HEK293 (cell line): ENCODE measurements around the gene KRTAP9-7.
"Not testable (repeated sequence)": the region's sequence is repeated elsewhere in the genome, so short reads cannot be mapped to it uniquely, and the experiment has no call there.

Source experiments
- CTCF ChIA-PET: fragments of 350-600 bp; formaldehyde crosslinking; extraction: SDS; loops from one replicate; lab custom pipeline; 2021; ENCODE audit warnings: antibody characterized with exemption; lab: Yijun Ruan, JAX
- POLR2A ChIA-PET: fragments of 300-600 bp; formaldehyde crosslinking; extraction: SDS; loops from one replicate; lab custom pipeline; 2020; ENCODE audit warnings: antibody characterized with exemption, inconsistent platforms; lab: Yijun Ruan, JAX
- H3K27ac ChIP-seq: fragments of 200-500 bp; sonication (Bioruptor generic); 2 replicates; pipeline ENCODE4 v1.5.1; 2014; ENCODE audit warnings: low read depth, low read length, control low read depth, inconsistent platforms; ENCODE audit errors: extremely low read depth
- H3K36me3 ChIP-seq, 2 experiments: fragments of 200-500 bp in 1 of 2; sonication (Bioruptor generic) in 1 of 2; 1 replicate in 1 of 2; 2 replicates in 1 of 2; pipeline ENCODE4 v1.5.1; 2014 to 2017; ENCODE audit warnings: inconsistent platforms in 2 of 2, low read length in 2 of 2; ENCODE audit not compliant: control insufficient read depth in 2 of 2, insufficient read depth in 1 of 2
- H3K4me1 ChIP-seq: fragments of 200-500 bp; sonication (Bioruptor generic); 2 replicates; pipeline ENCODE4 v1.5.1; 2014; ENCODE audit warnings: mild to moderate bottlenecking, low read length, inconsistent platforms; ENCODE audit not compliant: control insufficient read depth, insufficient read depth
- H3K4me3 ChIP-seq: 2 replicates; pipeline ENCODE4 v1.5.1; 2011; ENCODE audit warnings: low read depth, mild to moderate bottlenecking, control low read depth, low read length, moderate library complexity
- H3K9me3 ChIP-seq: fragments of 200-500 bp; sonication (Bioruptor generic); 2 replicates; pipeline ENCODE4 v1.5.1; 2014; ENCODE audit warnings: low read depth, low read length, inconsistent platforms; ENCODE audit not compliant: control insufficient read depth, insufficient read depth
- HOXA7 ChIP-seq: sonication (generic); formaldehyde crosslinking; IDR thresholded peaks from 2 replicates; pipeline ENCODE4 v1.8.1; 2022; ENCODE audit warnings: missing genetic modification reagents, borderline replicate concordance
- MEIS1 ChIP-seq: sonication (generic); formaldehyde crosslinking; IDR thresholded peaks from 2 replicates; pipeline ENCODE4 v1.8.1; 2022; ENCODE audit warnings: missing genetic modification reagents, mild to moderate bottlenecking, borderline replicate concordance
- MZF1 ChIP-seq: fragments of 450-650 bp; formaldehyde crosslinking; IDR thresholded peaks from 2 replicates; pipeline ENCODE4 v1.5.1; 2017; ENCODE audit warnings: missing biosample characterization, missing genetic modification characterization, borderline replicate concordance
- REPIN1 ChIP-seq: fragments of 450-650 bp; formaldehyde crosslinking; IDR thresholded peaks from 2 replicates; pipeline ENCODE4 v1.5.1; 2017; ENCODE audit warnings: missing biosample characterization, missing genetic modification characterization, low read depth
- SCRT1 ChIP-seq: fragments of 450-650 bp; formaldehyde crosslinking; IDR thresholded peaks from 2 replicates; pipeline ENCODE4 v1.5.1; 2016; ENCODE audit warnings: missing biosample characterization, missing genetic modification characterization, borderline replicate concordance
- SP3 ChIP-seq: fragments of 450-650 bp; formaldehyde crosslinking; IDR thresholded peaks from 2 replicates; pipeline ENCODE4 v1.5.1; 2016; ENCODE audit warnings: missing biosample characterization, missing genetic modification characterization
- ZFP69B ChIP-seq: fragments of 450-650 bp; formaldehyde crosslinking; IDR thresholded peaks from 2 replicates; pipeline ENCODE4 v1.5.1; 2016; ENCODE audit warnings: missing biosample characterization, missing genetic modification characterization
- ZIC2 ChIP-seq: fragments of 450-650 bp; formaldehyde crosslinking; IDR thresholded peaks from 2 replicates; pipeline ENCODE4 v1.5.1; 2016; ENCODE audit warnings: missing biosample characterization, missing genetic modification characterization
- ZNF157 ChIP-seq: fragments of 450-650 bp; formaldehyde crosslinking; IDR thresholded peaks from 2 replicates; pipeline ENCODE4 v1.5.1; 2016; ENCODE audit warnings: missing biosample characterization, missing genetic modification characterization
- ZNF211 ChIP-seq: fragments of 450-650 bp; formaldehyde crosslinking; IDR thresholded peaks from 2 replicates; pipeline ENCODE4 v1.5.1; 2016; ENCODE audit warnings: low read depth, missing biosample characterization, missing genetic modification characterization
- ZNF24 ChIP-seq: fragments of 450-650 bp; formaldehyde crosslinking; IDR thresholded peaks from 2 replicates; pipeline ENCODE4 v1.5.1; 2016; ENCODE audit warnings: missing biosample characterization, missing genetic modification characterization
- ZNF366 ChIP-seq: fragments of 450-650 bp; formaldehyde crosslinking; conservative IDR thresholded peaks from 2 replicates; pipeline ENCODE4 v1.5.1; 2016; ENCODE audit warnings: missing biosample characterization, missing genetic modification characterization
- ZNF391 ChIP-seq: fragments of 450-650 bp; formaldehyde crosslinking; IDR thresholded peaks from 2 replicates; pipeline ENCODE4 v1.5.1; 2016; ENCODE audit warnings: low read depth, missing biosample characterization, missing genetic modification characterization, borderline replicate concordance
- ZNF394 ChIP-seq: fragments of 450-650 bp; formaldehyde crosslinking; IDR thresholded peaks from 2 replicates; pipeline ENCODE4 v1.5.1; 2016; ENCODE audit warnings: missing biosample characterization, missing genetic modification characterization, mild to moderate bottlenecking, moderate library complexity, borderline replicate concordance
- ZNF510 ChIP-seq: fragments of 450-650 bp; formaldehyde crosslinking; IDR thresholded peaks from 2 replicates; pipeline ENCODE4 v1.5.1; 2018; ENCODE audit warnings: mild to moderate bottlenecking, missing genetic modification characterization, missing biosample characterization; ENCODE audit not compliant: insufficient replicate concordance
- ZNF529 ChIP-seq: fragments of 450-650 bp; formaldehyde crosslinking; IDR thresholded peaks from 2 replicates; pipeline ENCODE4 v1.5.1; 2017; ENCODE audit warnings: missing genetic modification characterization, missing biosample characterization; ENCODE audit not compliant: insufficient replicate concordance
- ZNF704 ChIP-seq: fragments of 450-650 bp; formaldehyde crosslinking; IDR thresholded peaks from 2 replicates; pipeline ENCODE4 v1.5.1; 2016; ENCODE audit warnings: missing biosample characterization, missing genetic modification characterization
- ZNF76 ChIP-seq: fragments of 450-650 bp; formaldehyde crosslinking; IDR thresholded peaks from 2 replicates; pipeline ENCODE4; 2016; ENCODE audit warnings: low read depth, missing biosample characterization, missing genetic modification characterization, borderline replicate concordance
- ZNF777 ChIP-seq: fragments of 450-650 bp; formaldehyde crosslinking; IDR thresholded peaks from 2 replicates; pipeline ENCODE4 v1.5.1; 2017; ENCODE audit warnings: missing biosample characterization, missing genetic modification characterization, borderline replicate concordance
- ZSCAN4 ChIP-seq: fragments of 450-650 bp; formaldehyde crosslinking; IDR thresholded peaks from 2 replicates; pipeline ENCODE4 v1.5.1; 2017; ENCODE audit warnings: missing biosample characterization, missing genetic modification characterization

The KRTAP9-7 gene

DNA sequence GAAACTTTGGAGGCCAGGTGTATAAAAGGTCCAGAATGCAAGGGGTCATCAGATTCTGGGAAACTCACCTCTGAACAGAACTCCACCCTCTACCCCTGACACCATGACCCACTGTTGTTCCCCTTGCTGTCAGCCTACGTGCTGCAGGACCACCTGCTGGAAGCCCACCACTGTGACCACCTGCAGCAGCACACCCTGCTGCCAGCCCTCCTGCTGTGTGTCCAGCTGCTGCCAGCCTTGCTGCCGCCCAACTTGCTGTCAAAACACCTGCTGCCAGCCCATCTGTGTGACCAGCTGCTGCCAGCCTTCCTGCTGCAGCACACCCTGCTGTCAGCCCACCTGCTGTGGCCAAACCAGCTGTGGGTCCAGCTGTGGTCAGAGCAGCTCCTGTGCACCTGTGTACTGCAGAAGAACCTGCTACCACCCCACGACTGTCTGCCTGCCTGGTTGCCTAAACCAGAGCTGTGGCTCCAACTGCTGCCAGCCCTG lies 37.5 kb upstream of the KRTAP9-7 start, which contains the start of gene KRTAP9-8:
TSS of gene KRTAP9-8 (plus strand) at position 51 of the 489 bp plus-strand sequence. CDS start at position 104, 53 bp downstream.
- CTCF ChIA-PET, H3K4me1 ChIP-seq, H3K27ac ChIP-seq, H3K4me3 ChIP-seq, H3K36me3 ChIP-seq, POLR2A ChIA-PET, H3K9me3 ChIP-seq: not testable (repeated sequence)
- peak; percentile 94 for TF ChIP-seq ZIC2 (tag by site-specific recombination)

- POLR2A ChIA-PET: not testable (repeated sequence)
- CTCF ChIA-PET: interaction anchor here (0.6 to 0.7 kb wide), 2 partner anchors 333 to 678 kb away, joined by 3 to 5 read pairs; no protein-coding TSS in a partner anchor
- peak; percentile 58 for TF ChIP-seq ZNF366 (tag by site-specific recombination)
- TF ChIP-seq, all 188 proteins: peak for 1; not testable (repeated sequence) for 187
Measured at GRCh38 chr17:41246995-41247787, 28.3 kb upstream of the KRTAP9-7 start.

DNA sequence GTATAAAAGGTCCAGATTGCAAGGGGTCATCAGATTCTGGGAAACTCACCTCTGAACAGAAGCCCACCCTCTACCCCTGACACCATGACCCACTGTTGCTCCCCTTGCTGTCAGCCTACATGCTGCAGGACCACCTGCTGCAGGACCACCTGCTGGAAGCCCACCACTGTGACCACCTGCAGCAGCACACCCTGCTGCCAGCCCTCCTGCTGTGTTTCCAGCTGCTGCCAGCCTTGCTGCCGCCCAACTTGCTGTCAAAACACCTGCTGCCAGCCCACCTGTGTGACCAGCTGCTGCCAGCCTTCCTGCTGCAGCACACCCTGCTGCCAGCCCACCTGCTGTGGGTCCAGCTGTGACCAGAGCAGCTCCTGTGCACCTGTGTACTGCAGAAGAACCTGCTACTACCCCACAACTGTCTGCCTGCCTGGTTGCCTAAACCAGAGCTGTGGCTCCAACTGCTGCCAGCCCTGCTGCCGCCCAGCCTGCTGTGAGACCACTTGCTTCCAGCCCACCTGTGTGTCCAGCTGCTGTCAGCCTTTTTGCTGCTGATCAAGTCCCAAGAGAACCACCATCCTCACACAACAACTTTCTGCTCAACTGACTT lies 25.8 kb upstream of the KRTAP9-7 start, which contains the start of gene KRTAP9-4:
TSS of gene KRTAP9-4 (plus strand) at position 51 of the 604 bp plus-strand sequence. CDS start at position 85, 34 bp downstream.
- POLR2A ChIA-PET, H3K36me3 ChIP-seq, H3K27ac ChIP-seq, H3K4me1 ChIP-seq, H3K4me3 ChIP-seq, H3K9me3 ChIP-seq: not testable (repeated sequence)
- CTCF ChIA-PET: interaction anchor here (0.6 kb wide), 1 partner anchor 300 kb away, joined by 4 read pairs; no protein-coding TSS in a partner anchor
- peak; percentile 73 for TF ChIP-seq ZIC2 (tag by site-specific recombination)
- TF ChIP-seq SCRT1 (tag by site-specific recombination): peak; percentile 56; the same call in 1 of the 2 replicates

More at GRCh38 chr17:41246995-41247787, 28.3 kb upstream of the KRTAP9-7 start:
- H3K4me1 ChIP-seq, H3K27ac ChIP-seq, H3K9me3 ChIP-seq, H3K4me3 ChIP-seq, H3K36me3 ChIP-seq: not testable (repeated sequence)

DNA sequence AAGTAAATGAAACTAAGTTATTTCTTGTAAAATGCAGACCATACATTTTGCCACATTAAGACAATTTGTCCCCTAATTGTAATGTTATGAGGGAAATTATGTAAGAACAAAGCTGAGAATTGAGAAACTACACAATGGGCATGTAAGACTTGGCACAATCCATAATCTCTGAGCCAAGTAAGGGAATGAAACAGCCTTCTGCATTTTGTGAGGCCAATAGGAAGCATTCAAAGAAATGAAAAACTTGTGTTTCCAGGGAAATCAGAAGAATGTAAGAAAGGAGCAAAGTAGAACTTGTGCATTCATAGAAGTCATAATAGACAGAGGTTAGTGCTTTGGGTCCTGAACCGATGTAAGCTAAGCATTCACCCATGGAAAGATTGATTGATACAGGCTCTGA lies 24.2 kb upstream of the KRTAP9-7 start:
- Histone ChIP-seq H3K27ac (no peak overlapping the region), H3K4me3 (no peak overlapping the region), H3K9me3 (no peaks in the 10 kb centered on the region), H3K36me3 (no peaks in the 10 kb centered on the region), H3K4me1 (no peaks in the 10 kb centered on the region)
- CTCF ChIA-PET: interaction anchor here (0.6 kb wide), 1 partner anchor 258 kb away, joined by 3 read pairs; no protein-coding TSS in a partner anchor
- TF ChIP-seq ZNF211 (no peak), SP3 (tag by site-specific recombination) (no peak), ZNF704 (no peak), ZNF777 (tag by site-specific recombination) (no peak)
- POLR2A ChIA-PET: no interaction called here

DNA sequence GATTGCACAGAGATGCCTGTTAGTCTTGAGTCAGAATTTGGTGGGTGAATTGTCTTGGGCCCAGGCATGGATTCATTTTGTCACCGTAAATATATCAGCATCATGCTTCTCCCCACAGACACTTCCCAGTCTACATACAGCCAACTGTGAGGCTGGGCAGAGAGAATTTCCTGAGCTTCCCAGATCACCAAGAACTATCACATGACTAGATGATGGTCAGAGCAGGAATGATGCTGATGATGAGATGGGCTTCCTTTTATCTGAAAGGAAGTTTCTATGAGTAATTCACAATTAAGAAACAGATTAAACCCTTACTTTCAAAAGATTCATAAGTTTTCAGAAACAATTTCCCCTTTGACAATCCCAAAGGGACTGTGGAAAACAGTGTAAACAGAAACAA lies 20.6 kb upstream of the KRTAP9-7 start:
- POLR2A ChIA-PET: no interaction called here
- no peak overlapping the region for H3K27ac ChIP-seq
- CTCF ChIA-PET: interaction anchor here (0.6 to 2.0 kb wide), 2 partner anchors 294 to 333 kb away, joined by 3 to 8 read pairs; no protein-coding TSS in a partner anchor
- H3K36me3 ChIP-seq: no peaks in the 10 kb centered on the region
- no peaks in the 10 kb centered on the region for H3K9me3 ChIP-seq
- H3K4me1 ChIP-seq: no peaks in the 10 kb centered on the region
- no peak overlapping the region for H3K4me3 ChIP-seq
- no peak for TF ChIP-seq HOXA7 (CRISPR knock-in tag)
- no peak for TF ChIP-seq ZNF394 (tag by site-specific recombination)
- TF ChIP-seq ZNF529 (tag by site-specific recombination): no peak
- TF ChIP-seq ZSCAN4: no peak
- no peak for TF ChIP-seq ZNF157
- no peak for TF ChIP-seq ZFP69B (tag by site-specific recombination)
- TF ChIP-seq REPIN1 (tag by site-specific recombination): no peak
- TF ChIP-seq MEIS1 (CRISPR knock-in tag): no peak
- TF ChIP-seq ZNF510 (tag by site-specific recombination): no peak
- TF ChIP-seq MZF1 (tag by site-specific recombination): no peak
- no peak for TF ChIP-seq ZNF76 (tag by site-specific recombination)
- TF ChIP-seq ZNF391 (tag by site-specific recombination): no peak
- no peak for TF ChIP-seq ZNF24 (tag by site-specific recombination)
